ENCODE results near the gene KCNG2. TPM values are rescaled to one million over a fixed set of nuclear protein-coding genes. Genes with fewer than 3 reads are reported as not detected.

Gene KCNG2
- total RNA-seq, 4 donors from 2014 or later, result 0.55 TPM; not detected in 3

- H3K9me3 ChIP-seq, result no peaks in the 10 kb centered on the region
- no peak overlapping the region for H3K27ac ChIP-seq
These were observed 14.3 kb downstream of the KCNG2 start for GRCh38 chr18:79812052-79812451.

GRCh38 chr18:79814373-79814772, 16.6 kb downstream of the KCNG2 start:
- Histone ChIP-seq H3K27me3 (peaks cover 23 to 44% (median 42%) of the 10 kb centered on the region in 3 donors), H3K4me1 (no peaks in the 10 kb centered on the region), H3K4me3 (no peak overlapping the region), H3K36me3 (no peaks in the 10 kb centered on the region), H3K27ac (no peak overlapping the region), H3K9me3 (no peaks in the 10 kb centered on the region)
- intact Hi-C loops (cut with DNase I; ENCODE audit: low total_unique reads) (no loop called here), in situ Hi-C loops (cut with MboI; ENCODE audit: low sequenced_read_pairs in 4 of 4) (no loop called here)
- DNase-seq (no peak), ATAC-seq (no peak)
- TF ChIP-seq CTCF (IDR thresholded peaks at IDR 0.05 in 4 of 5, conservative IDR thresholded peaks at IDR 0.05 in 1 of 5) (no peak), POLR2A (IDR thresholded peaks at IDR 0.05) (no peak)

More at GRCh38 chr18:79812052-79812451, 14.3 kb downstream of the KCNG2 start:
- DNase-seq, result no peak
- TF ChIP-seq POLR2A (IDR thresholded peaks at IDR 0.05) (no peak), CTCF (IDR thresholded peaks at IDR 0.05 in 4 of 5, conservative IDR thresholded peaks at IDR 0.05 in 1 of 5) (no peak)
- intact Hi-C loops (cut with DNase I; ENCODE audit: low total_unique reads), result no loop called here
- Histone ChIP-seq H3K36me3 (no peaks in the 10 kb centered on the region), H3K27me3 (peaks cover 15 to 44% (median 33%) of the 10 kb centered on the region in 3 donors), H3K4me1 (no peaks in the 10 kb centered on the region), H3K4me3 (no peak overlapping the region)
- ATAC-seq, result no peak
- in situ Hi-C loops (cut with MboI; ENCODE audit: low sequenced_read_pairs in 4 of 4), result no loop called here

GRCh38 chr18:79815657-79816056, 17.9 kb downstream of the KCNG2 start:
- TF ChIP-seq POLR2A (IDR thresholded peaks at IDR 0.05) (no peak), CTCF (IDR thresholded peaks at IDR 0.05 in 4 of 5, conservative IDR thresholded peaks at IDR 0.05 in 1 of 5) (peak in 1 of 5 experiments; percentile 18)
- no peaks in the 10 kb centered on the region for H3K9me3 ChIP-seq
- no peak overlapping the region for H3K4me3 ChIP-seq
- in situ Hi-C loops (cut with MboI; ENCODE audit: low sequenced_read_pairs in 4 of 4) (no loop called here), intact Hi-C loops (cut with DNase I; ENCODE audit: low total_unique reads) (no loop called here)
- no peaks in the 10 kb centered on the region for H3K36me3 ChIP-seq
- ATAC-seq (no peak), DNase-seq (no peak)
- peaks cover 23 to 44% (median 44%) of the 10 kb centered on the region in 3 donors for H3K27me3 ChIP-seq
- H3K4me1 ChIP-seq, result no peaks in the 10 kb centered on the region
- H3K27ac ChIP-seq, result no peak overlapping the region

- Histone ChIP-seq H3K27me3 (peaks cover 23 to 42% (median 40%) of the 10 kb centered on the region in 3 donors), H3K4me1 (no peaks in the 10 kb centered on the region), H3K9me3 (no peaks in the 10 kb centered on the region), H3K27ac (no peak overlapping the region), H3K4me3 (no peak overlapping the region), H3K36me3 (no peaks in the 10 kb centered on the region)
- no peak for TF ChIP-seq POLR2A (IDR thresholded peaks at IDR 0.05)
- no peak for TF ChIP-seq CTCF (IDR thresholded peaks at IDR 0.05 in 4 of 5, conservative IDR thresholded peaks at IDR 0.05 in 1 of 5)
- intact Hi-C loops (cut with DNase I; ENCODE audit: low total_unique reads), result no loop called here
- no peak for ATAC-seq
- DNase-seq, result no peak
- in situ Hi-C loops (cut with MboI; ENCODE audit: low sequenced_read_pairs in 4 of 4), result no loop called here
These were observed 18.4 kb downstream of the KCNG2 start for GRCh38 chr18:79816092-79816491.

- Histone ChIP-seq H3K36me3 (no peaks in the 10 kb centered on the region), H3K9me3 (no peaks in the 10 kb centered on the region), H3K27me3 (peaks cover 23 to 37% (median 37%) of the 10 kb centered on the region in 3 donors), H3K4me3 (no peak overlapping the region), H3K27ac (no peak overlapping the region), H3K4me1 (no peaks in the 10 kb centered on the region)
- TF ChIP-seq CTCF (IDR thresholded peaks at IDR 0.05 in 4 of 5, conservative IDR thresholded peaks at IDR 0.05 in 1 of 5) (no peak), POLR2A (IDR thresholded peaks at IDR 0.05) (no peak)
- DNase-seq (no peak), ATAC-seq (no peak)
- in situ Hi-C loops (cut with MboI; ENCODE audit: low sequenced_read_pairs in 4 of 4), result no loop called here
- intact Hi-C loops (cut with DNase I; ENCODE audit: low total_unique reads), result no loop called here
These were observed 19.4 kb downstream of the KCNG2 start for GRCh38 chr18:79816981-79817606.
